Stromal cell of bone marrow (primary cell): ENCODE data around the gene TFB1M.
"Not testable (repeated sequence)": the region's sequence is repeated elsewhere in the genome, so short reads cannot be mapped to it uniquely, and the experiment has no call there.

Source experiments
- DNase-seq: peaks from one replicate; pipeline ENCODE4 v3.0.0-alpha.2; 2012; ENCODE audit warnings: low read depth

The TFB1M gene

DNA sequence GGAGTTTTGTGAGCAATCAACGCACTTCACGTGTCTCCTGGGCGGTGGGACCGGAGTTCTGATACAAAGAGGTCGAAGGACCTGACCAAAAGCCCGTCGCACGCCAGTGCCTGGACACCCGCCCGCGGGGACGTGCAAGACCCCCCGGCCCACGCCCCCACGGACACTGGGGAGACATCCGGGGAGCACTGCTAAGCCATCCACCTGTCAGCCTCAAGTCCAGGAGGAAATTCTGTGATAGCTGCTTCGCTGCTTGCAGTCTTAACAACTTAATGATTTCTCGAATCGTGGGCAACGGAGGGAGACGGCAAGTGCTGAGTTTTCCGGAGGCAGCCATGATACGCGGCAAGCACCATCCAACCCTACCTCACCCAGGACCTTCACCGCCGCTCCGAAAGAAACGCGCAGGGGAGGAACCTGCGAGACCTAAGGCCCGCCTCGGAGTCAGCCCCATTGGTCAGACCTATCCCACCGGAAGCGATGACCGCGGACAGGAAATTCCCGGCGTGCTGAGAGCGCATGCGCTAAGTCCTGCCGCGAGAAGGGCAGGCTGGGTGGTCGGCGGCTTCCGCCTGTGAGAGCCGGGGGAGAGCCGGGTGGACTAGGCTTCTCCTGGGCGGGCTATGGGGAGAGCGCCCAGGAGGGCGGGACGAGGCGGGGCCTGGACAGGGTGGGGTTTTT, at the start of gene TFB1M:
Gene TFB1M (minus strand): TSS at position 393 of the 681 bp plus-strand sequence. CDS start 56 bp downstream, at position 337.
- DNase-seq = peak; percentile 96

DNA sequence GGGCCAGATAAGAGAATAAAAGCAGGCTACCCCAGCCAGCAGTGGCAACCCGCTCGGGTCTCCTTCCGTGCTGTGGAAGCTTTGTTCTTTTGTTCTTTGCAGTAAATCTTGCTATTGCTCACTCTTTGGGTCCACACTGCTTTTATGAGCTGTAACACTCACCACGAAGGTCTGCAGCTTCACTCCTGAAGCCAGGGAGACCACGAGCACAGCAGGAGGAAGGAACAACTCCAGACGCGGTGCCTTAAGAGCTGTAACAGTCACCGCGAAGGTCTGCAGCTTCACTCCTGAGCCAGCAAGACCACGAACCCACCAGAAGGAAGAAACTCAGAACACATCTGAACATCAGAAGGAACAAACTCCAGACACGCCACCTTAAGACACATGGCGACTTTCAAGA, 49.7 kb upstream of the TFB1M start:
- not testable (repeated sequence) for DNase-seq

DNA sequence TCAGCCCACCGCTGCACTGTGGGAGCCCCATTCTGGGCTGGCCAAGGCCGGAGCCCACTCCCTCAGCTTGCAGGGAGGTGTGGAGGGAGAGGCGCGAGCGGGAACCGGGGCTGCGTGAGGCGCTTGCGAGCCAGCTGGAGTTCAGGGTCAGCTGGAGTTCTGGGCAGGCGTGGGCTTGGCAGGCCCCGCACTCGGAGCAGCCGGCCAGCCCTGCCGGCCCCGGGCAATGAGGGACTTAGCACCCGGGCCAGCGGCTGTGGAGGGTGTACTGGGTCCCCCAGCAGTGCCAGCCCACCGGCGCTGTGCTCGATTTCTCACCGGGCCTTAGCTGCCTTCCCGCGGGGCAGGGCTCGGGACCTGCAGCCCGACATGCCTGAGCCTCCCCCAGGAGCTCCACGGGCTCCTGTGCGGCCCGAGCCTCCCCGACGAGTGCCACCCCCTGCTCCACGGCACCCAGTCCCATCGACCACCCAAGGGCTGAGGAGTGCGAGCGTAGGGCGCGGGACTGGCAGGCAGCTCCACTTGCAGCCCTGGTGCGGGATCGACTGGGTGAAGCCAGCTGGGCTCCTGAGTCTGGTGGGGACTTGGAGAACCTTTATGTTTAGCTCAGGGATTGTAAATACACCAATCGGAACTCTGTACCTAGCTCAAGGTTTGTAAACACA, 48.8 kb upstream of the TFB1M start:
- DNase-seq = not testable (repeated sequence)

DNA sequence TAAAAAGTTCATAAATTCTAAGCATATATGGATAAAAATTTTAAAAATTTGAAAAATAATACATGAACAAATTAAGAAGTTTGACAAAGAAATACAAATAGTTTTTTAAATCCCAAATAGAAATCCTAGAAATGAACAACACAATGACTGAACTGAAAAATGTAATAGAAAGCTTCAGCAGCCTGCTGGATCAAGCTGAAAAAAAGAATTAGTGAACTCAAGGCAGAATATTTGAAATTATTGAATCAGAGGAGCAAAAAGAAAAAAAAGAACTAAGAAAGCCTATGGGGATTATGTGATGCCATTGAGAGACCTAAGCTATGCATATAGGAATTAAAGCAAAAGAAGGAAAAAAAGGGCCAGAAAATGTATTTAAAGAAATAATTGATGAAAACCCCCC, 39.9 kb upstream of the TFB1M start:
- DNase-seq = no peak

DNA sequence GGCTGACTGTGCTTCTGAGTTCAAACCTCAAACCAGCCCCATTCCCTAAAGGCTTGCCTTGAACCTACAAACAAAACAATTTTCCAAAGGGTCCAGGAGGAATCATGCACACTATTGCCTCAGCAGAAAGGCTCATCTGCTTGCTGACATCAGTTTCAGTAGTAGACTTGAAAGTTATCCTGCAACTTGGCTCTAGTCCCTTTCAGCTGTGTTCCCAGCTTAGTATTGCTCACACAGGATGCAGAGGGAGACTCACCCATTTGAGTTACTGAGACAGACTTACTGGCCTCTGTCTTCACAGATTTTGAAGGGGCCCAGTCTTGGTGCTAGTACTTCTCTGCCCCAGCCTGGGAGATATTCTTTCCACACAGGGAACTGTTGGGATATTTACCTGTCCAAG, 38.5 kb upstream of the TFB1M start:
- peak; percentile 87 for DNase-seq

DNA sequence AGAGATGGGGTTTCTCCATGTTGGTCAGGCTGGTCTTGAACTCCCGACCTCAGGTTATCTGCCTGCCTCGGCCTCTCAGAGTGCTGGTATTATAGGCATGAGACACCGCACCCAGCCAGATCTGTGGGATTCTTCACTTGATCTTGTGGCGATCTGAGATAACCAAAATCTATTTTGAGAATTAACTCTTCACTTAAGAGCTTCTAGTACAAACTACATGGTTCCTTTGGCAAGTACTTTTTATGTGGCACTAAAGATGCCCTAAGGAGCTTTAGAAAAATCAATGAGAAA, 37.8 kb upstream of the TFB1M start:
- DNase-seq = no peak

DNA sequence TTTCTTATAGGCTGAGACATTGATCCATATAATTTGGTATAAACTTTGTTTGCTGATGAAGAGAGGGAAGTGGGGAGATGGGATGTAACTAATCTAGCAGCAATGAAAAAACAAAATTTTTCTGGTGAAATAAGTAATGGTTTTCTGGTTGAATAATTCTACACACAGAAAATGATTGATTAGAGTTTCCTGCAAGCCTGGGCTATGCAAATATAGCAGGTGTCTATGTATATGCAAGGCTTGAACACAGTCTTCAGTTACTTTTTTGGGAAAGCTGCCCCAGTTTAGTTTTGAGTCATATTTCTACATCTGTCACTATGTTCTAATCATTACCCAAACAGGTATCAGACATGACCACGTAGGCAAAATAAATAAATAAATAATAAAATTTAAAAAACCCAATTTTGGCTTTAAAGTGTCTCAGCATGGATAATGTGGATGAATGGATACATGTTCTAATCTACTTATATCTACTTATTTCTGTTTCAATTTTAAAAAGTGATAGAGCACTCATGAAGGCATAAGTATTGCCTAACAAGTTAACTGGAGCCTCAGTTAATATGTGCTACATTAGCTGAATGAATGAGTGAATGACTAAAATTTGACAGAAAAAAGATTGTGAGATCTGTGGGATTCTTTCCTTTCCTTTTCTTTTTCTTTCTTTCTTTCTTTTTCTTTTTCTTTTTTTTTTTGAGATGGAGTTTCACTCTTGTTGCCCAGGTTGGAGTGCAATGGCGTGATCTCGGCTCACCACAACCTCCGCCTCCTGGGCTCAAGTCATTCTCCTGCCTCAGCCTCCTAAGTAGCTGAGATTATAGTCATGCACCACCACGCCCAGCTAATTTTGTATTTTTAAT, 37.2 kb upstream of the TFB1M start:
- DNase-seq = no peak

DNA sequence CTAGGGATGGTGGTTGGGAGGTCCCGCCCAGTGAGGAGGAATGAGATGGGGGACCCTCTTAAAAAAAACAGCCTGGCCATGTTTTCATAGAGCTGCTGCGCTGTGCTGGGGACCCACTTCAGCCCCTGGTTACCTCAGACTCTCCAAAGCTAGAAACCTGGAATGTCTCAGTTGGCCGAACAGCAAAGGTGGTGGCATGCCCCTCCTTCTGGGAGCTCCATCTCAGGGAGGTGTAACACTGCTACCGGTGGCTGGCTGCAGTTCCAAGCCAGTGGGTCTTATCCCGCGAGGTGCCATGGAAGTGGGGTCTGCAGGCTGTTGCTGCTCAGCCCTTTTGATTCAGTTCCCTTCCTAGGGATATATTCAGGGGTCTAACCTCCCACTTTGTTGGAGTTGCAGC, 35.7 kb upstream of the TFB1M start:
- DNase-seq = no peak

DNA sequence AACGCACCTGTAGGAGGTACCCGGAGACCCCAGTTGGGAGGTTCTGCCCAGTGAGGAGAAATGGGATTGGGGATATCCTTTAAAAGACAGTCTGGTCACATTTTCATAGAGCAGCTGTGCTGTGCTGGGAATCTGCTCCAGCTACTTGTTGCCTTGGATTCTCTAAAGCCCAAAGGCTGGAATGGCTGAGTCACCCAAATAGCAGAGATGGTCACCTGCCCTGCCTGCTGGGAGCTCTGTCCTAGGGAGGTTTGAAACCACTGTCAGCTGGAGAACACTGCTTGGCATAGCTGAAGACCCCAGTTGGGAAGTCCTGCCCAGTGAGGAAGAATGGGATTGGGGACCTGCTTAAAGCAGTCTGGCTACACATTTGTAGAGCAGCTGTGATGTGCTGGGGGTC, 34.8 kb upstream of the TFB1M start:
- DNase-seq = peak; percentile 42

DNA sequence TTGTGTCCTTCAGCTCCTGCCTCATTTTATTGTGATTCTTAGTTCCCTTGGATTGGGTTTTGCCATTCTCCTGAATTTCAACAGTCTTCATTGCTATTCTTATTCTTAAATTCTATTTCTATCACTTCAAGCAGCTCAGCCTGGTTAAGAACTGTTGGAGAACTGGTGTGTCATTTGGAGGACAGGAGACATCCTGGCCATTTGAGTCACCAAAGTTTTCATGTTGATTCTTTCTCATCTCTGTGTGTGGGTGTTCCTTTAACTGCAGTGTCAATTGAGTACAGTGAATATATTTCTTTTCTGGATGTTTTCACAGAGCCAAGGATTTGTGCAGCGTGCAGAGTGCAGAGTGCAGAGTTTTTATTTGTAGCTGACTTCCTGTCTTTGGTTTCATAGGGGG, 33.5 kb upstream of the TFB1M start:
- no peak for DNase-seq

DNA sequence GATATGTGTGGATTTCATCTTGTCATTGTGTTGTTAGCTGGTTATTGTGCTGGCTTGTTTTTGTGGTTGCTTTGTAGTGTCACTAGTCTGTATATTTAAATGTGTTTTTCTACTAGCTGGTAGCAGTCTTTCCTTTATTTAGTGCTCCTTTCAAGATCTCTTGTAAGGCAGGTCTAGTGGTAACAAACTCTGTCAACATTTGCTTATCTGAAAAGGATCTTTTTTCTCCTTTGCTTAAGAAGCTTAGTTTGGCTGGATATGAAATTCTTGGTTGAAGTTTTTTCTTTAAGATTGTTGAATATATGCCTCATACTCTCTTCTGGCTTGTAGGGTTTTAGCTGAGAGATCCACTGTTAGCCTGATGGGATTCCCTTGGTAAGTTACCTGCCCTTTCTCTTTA, 32.7 kb upstream of the TFB1M start:
- no peak for DNase-seq

DNA sequence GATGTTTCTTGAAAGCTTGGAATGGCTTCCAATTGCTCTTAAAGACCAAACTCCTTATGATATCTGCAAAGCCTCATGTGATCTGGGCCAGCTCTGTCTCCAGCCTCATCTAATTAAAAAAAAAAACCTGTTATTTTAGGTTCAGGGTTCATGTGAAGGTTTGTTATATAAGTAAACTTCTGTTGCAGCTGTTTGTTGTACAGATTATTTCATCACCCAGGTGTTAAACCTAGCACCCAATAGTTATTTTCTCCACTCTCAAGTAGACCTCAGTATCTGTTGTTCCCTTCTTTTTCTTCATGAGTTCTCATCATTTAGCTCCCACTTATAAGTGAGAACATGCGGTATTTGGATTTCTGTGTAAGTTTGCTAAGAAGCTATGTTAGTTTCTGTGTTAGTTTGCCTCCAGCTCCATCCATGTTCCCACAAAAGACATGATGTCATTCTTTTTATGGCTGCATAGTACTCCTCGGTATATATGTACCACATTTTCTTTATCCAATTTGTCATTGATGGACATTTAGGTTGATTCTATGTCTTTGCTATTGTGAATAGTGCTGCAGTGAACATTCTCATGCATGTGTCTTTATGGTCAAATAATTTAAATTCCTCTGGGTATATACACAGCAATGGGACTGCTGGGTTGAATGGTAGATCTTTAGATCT, 30.2 kb upstream of the TFB1M start:
- no peak for DNase-seq

DNA sequence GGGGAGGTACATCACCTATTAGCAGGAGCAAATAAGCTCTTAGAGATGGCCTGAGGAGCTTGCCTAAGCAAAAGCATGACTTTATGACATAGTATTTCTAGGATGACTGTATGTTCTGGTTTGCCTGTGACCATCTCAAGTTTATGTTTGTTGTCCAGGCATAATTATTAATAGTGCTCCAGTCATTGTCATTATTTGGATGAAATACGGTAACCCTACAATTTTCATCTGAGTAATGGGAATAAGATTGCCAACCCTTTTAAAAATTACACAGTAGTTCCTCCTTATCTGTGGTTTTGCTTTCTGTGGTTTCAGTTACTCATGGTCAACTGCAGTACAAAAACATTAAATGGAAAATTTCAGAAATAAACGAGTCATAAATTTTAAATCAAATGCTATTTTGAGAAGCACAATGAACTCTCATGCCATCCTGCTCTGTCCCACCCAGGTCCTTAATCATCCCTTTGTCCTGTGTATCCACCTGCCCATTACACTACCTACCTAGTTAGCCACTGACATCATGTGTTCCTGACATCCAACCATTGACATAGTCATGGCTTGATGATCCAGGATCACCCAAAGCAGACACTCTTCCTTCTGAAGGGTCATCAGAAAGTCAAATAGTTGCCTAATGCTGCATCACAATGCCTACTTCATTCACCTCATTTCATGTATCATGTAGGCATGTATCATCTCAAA, 27.0 kb upstream of the TFB1M start:
- peak; percentile 88 for DNase-seq

DNA sequence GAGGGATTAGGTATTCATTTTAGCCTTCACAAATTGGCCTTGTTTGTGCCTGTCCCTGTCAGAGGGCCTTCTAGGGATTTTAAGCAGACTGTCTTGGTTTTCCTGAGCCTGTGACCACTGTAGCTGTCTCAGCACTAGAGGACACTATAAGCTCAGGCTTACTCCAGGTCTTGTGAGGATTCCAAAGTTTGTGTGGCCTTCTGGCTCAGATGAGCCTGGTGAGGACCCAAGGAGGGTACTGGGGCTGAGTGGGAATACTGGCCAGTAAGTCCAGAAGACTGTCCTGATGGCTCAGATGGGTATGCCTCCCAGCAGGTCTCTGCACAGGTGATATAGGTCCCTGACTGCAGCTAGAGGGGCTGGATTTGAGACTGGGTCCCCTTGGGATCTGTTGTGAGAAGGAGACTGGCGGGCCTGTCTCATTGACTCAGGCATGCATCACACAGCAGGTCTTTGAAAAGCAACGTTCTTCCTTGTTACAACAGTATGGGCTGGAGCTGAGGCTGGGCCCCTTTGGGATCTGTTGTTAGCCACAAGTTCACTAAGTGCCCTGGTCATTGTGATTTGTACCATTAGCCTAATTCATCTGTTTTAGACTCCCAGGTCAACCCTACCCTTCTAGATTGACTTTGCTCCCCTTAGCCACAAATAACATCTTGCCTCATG, 26.3 kb upstream of the TFB1M start:
- peak; percentile 74 for DNase-seq

DNA sequence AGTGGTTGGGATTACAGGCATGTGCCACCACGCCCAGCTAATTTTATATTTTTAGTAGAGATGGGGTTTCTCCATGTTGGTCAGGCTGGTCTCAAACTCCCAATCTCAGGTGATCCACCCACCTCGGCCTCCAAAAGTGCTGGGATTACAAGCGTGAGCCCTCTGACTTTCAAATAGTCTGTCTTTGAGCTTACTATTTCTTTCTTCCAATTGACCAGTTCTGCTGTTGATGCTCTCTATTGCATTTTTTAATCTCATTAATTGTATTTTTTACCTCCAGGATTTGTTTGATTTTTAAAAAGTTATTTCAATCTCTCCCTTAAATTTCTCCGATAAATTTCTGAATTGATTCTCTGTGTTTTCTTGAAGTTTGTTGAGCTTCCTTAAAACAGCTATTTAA, 25.6 kb upstream of the TFB1M start:
- not testable (repeated sequence) for DNase-seq

DNA sequence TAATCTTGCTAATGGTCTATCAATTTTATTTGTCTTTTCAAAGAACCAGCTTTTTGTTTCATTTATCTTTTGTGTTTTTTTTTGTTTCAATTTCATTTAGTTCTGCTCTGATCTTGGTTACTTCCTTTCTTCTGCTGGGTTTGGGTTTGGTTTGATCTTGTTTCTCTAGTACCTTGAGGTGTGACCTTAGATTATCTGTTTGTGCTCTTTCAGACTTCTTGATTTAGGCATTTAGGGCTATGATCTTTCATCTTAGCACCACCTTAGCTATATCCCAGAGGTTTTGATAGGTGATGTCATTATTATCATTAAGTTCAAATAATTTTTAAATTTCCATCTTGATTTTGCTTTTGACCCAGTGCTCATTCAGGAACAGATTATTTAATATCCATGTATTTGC, 24.0 kb upstream of the TFB1M start:
- not testable (repeated sequence) for DNase-seq

DNA sequence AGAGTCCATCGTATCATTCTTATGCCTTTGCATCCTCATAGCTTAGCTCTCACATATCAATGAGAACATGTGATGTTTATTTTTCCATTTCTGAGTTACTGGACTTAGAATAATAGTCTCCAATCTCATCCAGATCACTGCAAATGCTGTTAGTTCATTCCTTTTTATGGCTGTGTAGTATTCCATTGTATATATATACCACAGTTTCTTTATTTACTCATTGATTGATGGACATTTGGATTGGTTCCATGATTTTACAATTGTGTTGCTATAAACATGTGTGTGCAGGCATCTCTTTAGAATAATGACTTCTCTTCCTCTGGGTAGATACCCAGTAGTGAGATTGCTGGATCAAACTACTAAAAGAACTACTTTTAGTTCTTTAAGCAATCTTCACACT, 21.0 kb upstream of the TFB1M start:
- DNase-seq = no peak

DNA sequence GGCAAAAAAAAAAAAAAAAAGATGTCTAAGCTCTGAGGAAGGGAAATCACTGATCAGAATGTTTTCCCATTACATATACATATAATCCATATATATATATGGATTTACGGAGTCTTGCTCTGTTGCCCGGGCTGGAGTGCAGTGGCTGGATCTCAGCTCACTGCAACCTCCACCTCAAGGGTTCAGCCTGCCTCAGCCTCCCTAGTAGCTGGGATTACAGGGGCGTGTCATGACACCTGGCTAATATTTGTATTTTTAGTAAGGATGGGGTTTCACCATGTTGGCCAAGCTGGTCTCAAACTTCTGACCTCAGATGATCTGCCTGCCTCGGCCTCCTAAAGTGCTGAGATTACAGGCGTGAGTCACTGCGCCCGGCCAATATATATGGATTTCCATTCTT, 19.8 kb upstream of the TFB1M start:
- not testable (repeated sequence) for DNase-seq

DNA sequence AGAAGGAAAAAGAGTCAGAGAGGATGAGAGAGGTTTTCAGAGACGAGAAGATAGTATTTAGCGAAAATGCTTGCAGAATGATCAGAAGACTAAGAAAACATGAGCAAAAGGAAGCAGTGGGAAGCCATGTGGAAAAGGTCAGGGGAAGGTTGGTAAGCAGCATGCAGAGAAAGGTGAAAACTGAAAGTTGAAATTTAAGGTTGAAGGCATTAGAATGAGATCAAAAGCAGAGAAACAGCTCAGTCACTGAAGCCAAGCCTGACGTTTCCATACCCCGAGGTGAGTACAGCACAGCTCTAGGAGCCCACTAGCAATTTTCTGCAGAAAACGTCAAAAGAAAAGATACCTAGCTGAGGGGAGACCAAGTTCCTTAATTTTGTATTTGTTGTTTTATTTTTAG, 19.1 kb upstream of the TFB1M start:
- DNase-seq = no peak

DNA sequence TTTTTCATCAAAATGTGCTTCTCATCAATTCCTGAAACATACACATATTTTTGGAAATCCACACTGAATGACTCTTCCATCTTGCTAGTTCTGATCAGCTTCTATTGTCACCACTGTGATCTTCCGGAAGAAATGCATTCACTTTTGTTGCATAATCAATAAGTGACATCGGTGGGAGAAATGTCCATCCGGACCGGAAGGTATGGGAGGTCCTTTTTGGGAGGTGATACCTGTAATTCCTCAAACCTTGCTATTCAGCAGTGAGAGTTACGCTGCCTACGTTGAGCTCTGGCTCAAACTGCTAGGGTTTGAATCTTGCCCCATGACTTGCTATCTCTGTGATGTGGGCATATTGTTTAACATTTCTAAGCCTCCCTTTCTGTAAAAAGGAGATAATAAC, 16.6 kb upstream of the TFB1M start:
- DNase-seq = no peak

DNA sequence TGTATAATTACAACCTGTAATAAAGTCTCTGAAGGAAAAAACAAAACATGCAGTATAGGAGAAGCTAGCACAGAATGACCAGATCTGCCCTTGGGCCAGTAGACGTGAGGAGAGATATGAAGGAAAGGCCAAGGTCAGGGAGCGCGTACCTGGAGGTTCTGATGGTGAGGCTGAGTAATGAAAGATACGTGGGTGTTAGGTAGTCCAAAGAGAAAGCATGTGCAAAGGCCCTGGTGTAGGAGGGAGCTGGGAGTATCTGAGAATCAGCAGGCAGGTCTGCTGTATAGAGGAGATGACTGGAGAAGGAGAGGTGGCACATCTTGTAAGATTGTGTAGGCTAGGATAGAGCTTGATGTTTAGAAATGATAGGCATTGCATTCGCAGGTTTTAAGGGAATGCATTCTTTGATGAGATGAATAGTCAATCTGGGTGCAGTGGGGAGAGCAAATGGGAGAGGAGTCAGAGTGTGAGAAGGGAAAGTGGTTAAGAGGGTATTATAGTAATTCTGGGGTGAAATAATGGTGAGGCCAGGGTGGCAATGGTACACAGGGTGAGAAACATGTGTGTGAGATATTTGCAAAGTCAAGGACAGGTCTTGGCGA, 15.9 kb upstream of the TFB1M start:
- no peak for DNase-seq
